Astrocyte (in vitro differentiated cells and primary cell): Measurements from ENCODE around the gene FLNC.

Experiments
- EZH2 ChIP-seq: IDR thresholded peaks from 2 replicates; pipeline ENCODE4 v1.6.1; 2012; ENCODE audit warnings: mild to moderate bottlenecking, low read length, inconsistent platforms; ENCODE audit not compliant: insufficient read depth
- TF ChIP-seq, protein P1 (sequence below): IDR thresholded peaks from 2 replicates; pipeline ENCODE4 v1.5.1; 2011; ENCODE audit warnings: low read depth, mild to moderate bottlenecking, inconsistent platforms, low read length, moderate library complexity; ENCODE audit not compliant: insufficient read depth

GRCh38 chr7:128792471-128793180, 37.6 kb upstream of the FLNC start:
- TF ChIP-seq, protein P1, sequence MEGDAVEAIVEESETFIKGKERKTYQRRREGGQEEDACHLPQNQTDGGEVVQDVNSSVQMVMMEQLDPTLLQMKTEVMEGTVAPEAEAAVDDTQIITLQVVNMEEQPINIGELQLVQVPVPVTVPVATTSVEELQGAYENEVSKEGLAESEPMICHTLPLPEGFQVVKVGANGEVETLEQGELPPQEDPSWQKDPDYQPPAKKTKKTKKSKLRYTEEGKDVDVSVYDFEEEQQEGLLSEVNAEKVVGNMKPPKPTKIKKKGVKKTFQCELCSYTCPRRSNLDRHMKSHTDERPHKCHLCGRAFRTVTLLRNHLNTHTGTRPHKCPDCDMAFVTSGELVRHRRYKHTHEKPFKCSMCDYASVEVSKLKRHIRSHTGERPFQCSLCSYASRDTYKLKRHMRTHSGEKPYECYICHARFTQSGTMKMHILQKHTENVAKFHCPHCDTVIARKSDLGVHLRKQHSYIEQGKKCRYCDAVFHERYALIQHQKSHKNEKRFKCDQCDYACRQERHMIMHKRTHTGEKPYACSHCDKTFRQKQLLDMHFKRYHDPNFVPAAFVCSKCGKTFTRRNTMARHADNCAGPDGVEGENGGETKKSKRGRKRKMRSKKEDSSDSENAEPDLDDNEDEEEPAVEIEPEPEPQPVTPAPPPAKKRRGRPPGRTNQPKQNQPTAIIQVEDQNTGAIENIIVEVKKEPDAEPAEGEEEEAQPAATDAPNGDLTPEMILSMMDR, result no peak
- no peak for TF ChIP-seq EZH2
